DMS53 treated with DMSO at 0.1 percent for 48 hours (cell line): ENCODE results near the gene ANK3.
A peak's percentile ranks its signal among the peaks of the same experiment; 100 is the strongest.

Source experiments
- DNase-seq: peaks from one replicate; lab custom pipeline; 2025; ENCODE audit not compliant: unreplicated experiment; lab: John Stamatoyannopoulos, UW

The ANK3 gene

GRCh38 chr10:60348982-60349381 is 40.7 kb downstream of the ANK3 start:
- no peak for DNase-seq

- DNase-seq = no peak
Measured at GRCh38 chr10:60347270-60347669, 42.4 kb downstream of the ANK3 start.

GRCh38 chr10:60346661-60347060 is 43.0 kb downstream of the ANK3 start:
- DNase-seq = no peak

GRCh38 chr10:60343254-60343653 is 46.4 kb downstream of the ANK3 start:
- DNase-seq = no peak

GRCh38 chr10:60341969-60342368 is 47.7 kb downstream of the ANK3 start:
- no peak for DNase-seq

- no peak for DNase-seq
Measured at GRCh38 chr10:60340973-60341372, 48.7 kb downstream of the ANK3 start.

GRCh38 chr10:60339757-60340156 is 49.9 kb downstream of the ANK3 start:
- DNase-seq = no peak

GRCh38 chr10:60338786-60339185 is 50.9 kb downstream of the ANK3 start:
- DNase-seq = no peak

GRCh38 chr10:60338002-60338564 is 51.6 kb downstream of the ANK3 start:
- no peak for DNase-seq

- DNase-seq = no peak
Measured at GRCh38 chr10:60336901-60337630, 52.6 kb downstream of the ANK3 start.

- no peak for DNase-seq
Measured at GRCh38 chr10:60335708-60336107, 54.0 kb downstream of the ANK3 start.

- no peak for DNase-seq
Measured at GRCh38 chr10:60334991-60335390, 54.7 kb downstream of the ANK3 start.

GRCh38 chr10:60332371-60332770 is 57.3 kb downstream of the ANK3 start:
- no peak for DNase-seq

- DNase-seq = no peak
Measured at GRCh38 chr10:60331886-60332285, 57.8 kb downstream of the ANK3 start.

- DNase-seq = no peak
Measured at GRCh38 chr10:60323162-60323561, 66.5 kb downstream of the ANK3 start.

GRCh38 chr10:60320666-60321065 is 69.0 kb downstream of the ANK3 start:
- DNase-seq = no peak

GRCh38 chr10:60316029-60316428 is 73.6 kb downstream of the ANK3 start:
- no peak for DNase-seq

- no peak for DNase-seq
Measured at GRCh38 chr10:60315311-60315710, 74.4 kb downstream of the ANK3 start.

GRCh38 chr10:60314069-60314940 is 75.4 kb downstream of the ANK3 start:
- peak; percentile 49 for DNase-seq

- DNase-seq = no peak
Measured at GRCh38 chr10:60313589-60313952, 76.1 kb downstream of the ANK3 start.

GRCh38 chr10:60312818-60313588 is 76.7 kb downstream of the ANK3 start:
- peak; percentile 32 for DNase-seq
